Uterus (tissue), 2 donors: ENCODE data around the gene FARS2.

Experiments
- POLR2A ChIP-seq, 2 donors: fragments of 450-650 bp; IDR thresholded peaks; one replicate each; pipeline ENCODE4 v1.6.1; 2016; ENCODE audit warnings: antibody characterized with exemption in 2 of 2, mild to moderate bottlenecking in 1 of 2, moderate library complexity in 1 of 2
- TF ChIP-seq, protein P1 (sequence below), 4 experiments: fragments of 200-600 bp in 2 of 4; fragments of 450-650 bp in 2 of 4; sonication (generic) in 2 of 4; IDR thresholded peaks; one replicate each; pipeline ENCODE4 v1.5.1; 2016 to 2019; ENCODE audit warnings: antibody characterized with exemption in 4 of 4, mild to moderate bottlenecking in 2 of 4, moderate library complexity in 1 of 4

DNA sequence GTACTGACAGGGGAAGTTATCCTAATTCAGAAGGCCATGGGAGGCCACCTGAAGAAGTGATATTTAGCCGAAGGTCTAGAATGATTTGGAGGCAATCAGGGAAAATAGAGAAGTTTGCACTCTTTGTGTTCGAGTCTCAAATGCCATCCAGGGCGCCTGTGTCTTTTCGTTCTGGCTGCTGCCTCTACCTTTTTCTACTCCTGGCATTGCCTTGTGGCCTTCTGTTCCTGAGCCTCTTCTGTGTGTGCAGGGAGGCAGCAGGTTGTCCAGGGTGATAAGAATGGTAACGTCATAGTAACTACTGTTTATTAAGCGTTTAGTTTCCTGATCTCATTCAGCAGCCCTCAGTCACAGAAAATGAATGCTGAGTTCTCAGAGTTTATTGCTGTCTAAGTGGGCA lies 252.1 kb downstream of the FARS2 start:
- TF ChIP-seq, protein P1, sequence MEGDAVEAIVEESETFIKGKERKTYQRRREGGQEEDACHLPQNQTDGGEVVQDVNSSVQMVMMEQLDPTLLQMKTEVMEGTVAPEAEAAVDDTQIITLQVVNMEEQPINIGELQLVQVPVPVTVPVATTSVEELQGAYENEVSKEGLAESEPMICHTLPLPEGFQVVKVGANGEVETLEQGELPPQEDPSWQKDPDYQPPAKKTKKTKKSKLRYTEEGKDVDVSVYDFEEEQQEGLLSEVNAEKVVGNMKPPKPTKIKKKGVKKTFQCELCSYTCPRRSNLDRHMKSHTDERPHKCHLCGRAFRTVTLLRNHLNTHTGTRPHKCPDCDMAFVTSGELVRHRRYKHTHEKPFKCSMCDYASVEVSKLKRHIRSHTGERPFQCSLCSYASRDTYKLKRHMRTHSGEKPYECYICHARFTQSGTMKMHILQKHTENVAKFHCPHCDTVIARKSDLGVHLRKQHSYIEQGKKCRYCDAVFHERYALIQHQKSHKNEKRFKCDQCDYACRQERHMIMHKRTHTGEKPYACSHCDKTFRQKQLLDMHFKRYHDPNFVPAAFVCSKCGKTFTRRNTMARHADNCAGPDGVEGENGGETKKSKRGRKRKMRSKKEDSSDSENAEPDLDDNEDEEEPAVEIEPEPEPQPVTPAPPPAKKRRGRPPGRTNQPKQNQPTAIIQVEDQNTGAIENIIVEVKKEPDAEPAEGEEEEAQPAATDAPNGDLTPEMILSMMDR (IDR thresholded peaks at IDR 0.05), result no peak
- TF ChIP-seq POLR2A (IDR thresholded peaks at IDR 0.05), result no peak
